HG03521 (cell line): ENCODE measurements around the gene IFT43.

Experiments
- ATAC-seq: cut with Tn5 transposase; IDR thresholded peaks from one replicate; pipeline ENCODE4 v1.9.1; 2021; ENCODE audit warnings: mild to moderate bottlenecking, moderate library complexity; ENCODE audit not compliant: unreplicated experiment

IFT43 gene

GRCh38 chr14:75985618-75986438 is at the start of gene IFT43:
IFT43 (plus strand) TSS chr14:75985763; CDS start chr14:75985787, 24 bp downstream.
- ATAC-seq: peak; percentile 63

- ATAC-seq: no peak
Observed at GRCh38 chr14:75939200-75939599, 46.4 kb upstream of the IFT43 start.

- ATAC-seq: no peak
Observed at GRCh38 chr14:75941030-75941429, 44.5 kb upstream of the IFT43 start.

GRCh38 chr14:75944607-75945241 is 40.8 kb upstream of the IFT43 start:
- no peak for ATAC-seq

- ATAC-seq: no peak
Observed at GRCh38 chr14:75946785-75947184, 38.8 kb upstream of the IFT43 start.

GRCh38 chr14:75952489-75952888 is 33.1 kb upstream of the IFT43 start:
- ATAC-seq: no peak

GRCh38 chr14:75959031-75959430 is 26.5 kb upstream of the IFT43 start:
- no peak for ATAC-seq

- no peak for ATAC-seq
Observed at GRCh38 chr14:75960231-75960630, 25.3 kb upstream of the IFT43 start.

- no peak for ATAC-seq
Observed at GRCh38 chr14:75961662-75962061, 23.9 kb upstream of the IFT43 start.

GRCh38 chr14:75967866-75968265 is 17.7 kb upstream of the IFT43 start:
- ATAC-seq: no peak

GRCh38 chr14:75968456-75968855 is 17.1 kb upstream of the IFT43 start:
- ATAC-seq: no peak

- ATAC-seq: no peak
Observed at GRCh38 chr14:75969126-75969525, 16.4 kb upstream of the IFT43 start.

GRCh38 chr14:75969891-75970290 is 15.7 kb upstream of the IFT43 start:
- no peak for ATAC-seq

- no peak for ATAC-seq
Observed at GRCh38 chr14:75970989-75971388, 14.6 kb upstream of the IFT43 start.

GRCh38 chr14:75971509-75971908 is 14.1 kb upstream of the IFT43 start:
- no peak for ATAC-seq

- no peak for ATAC-seq
Observed at GRCh38 chr14:75972801-75973421, 12.7 kb upstream of the IFT43 start.

GRCh38 chr14:75976826-75977581 is 8.6 kb upstream of the IFT43 start:
- no peak for ATAC-seq

GRCh38 chr14:75977582-75977943 is 8.0 kb upstream of the IFT43 start:
- ATAC-seq: no peak

GRCh38 chr14:75978249-75978731 is 7.3 kb upstream of the IFT43 start:
- no peak for ATAC-seq

GRCh38 chr14:75979071-75979571 is 6.4 kb upstream of the IFT43 start:
- no peak for ATAC-seq
